Ishikawa (cell line): ENCODE results near the gene TARDBP.

Experiments
- CEBPB ChIP-seq: IDR thresholded peaks from 2 replicates; pipeline ENCODE4 v1.6.1; 2012
- CREB1 ChIP-seq: IDR thresholded peaks from 2 replicates; pipeline ENCODE4 v1.6.1; 2012; ENCODE audit warnings: low read depth
- EGR1 ChIP-seq: IDR thresholded peaks from 2 replicates; pipeline ENCODE4 v1.6.1; 2012
- EP300 ChIP-seq: IDR thresholded peaks from 2 replicates; pipeline ENCODE4 v1.6.1; 2012; ENCODE audit warnings: borderline replicate concordance
- FOXM1 ChIP-seq: IDR thresholded peaks from 2 replicates; pipeline ENCODE4 v1.6.1; 2012; ENCODE audit warnings: low read depth, borderline replicate concordance
- MAX ChIP-seq: IDR thresholded peaks from 2 replicates; pipeline ENCODE4 v1.6.1; 2012
- NFIC ChIP-seq: IDR thresholded peaks from 2 replicates; pipeline ENCODE4 v1.6.1; 2012
- RAD21 ChIP-seq: IDR thresholded peaks from 2 replicates; pipeline ENCODE4 v1.6.1; 2012; ENCODE audit warnings: low read depth
- REST ChIP-seq: IDR thresholded peaks from 2 replicates; pipeline ENCODE4 v1.6.1; 2012; ENCODE audit warnings: low read depth, mild to moderate bottlenecking
- TAF1 ChIP-seq: IDR thresholded peaks from 2 replicates; pipeline ENCODE4 v1.6.1; 2012; ENCODE audit warnings: low read depth, mild to moderate bottlenecking
- TCF12 ChIP-seq: IDR thresholded peaks from 2 replicates; pipeline ENCODE4 v1.6.1; 2012; ENCODE audit warnings: low read depth
- TEAD4 ChIP-seq: IDR thresholded peaks from 2 replicates; pipeline ENCODE4 v1.6.1; 2012
- USF1 ChIP-seq: IDR thresholded peaks from 2 replicates; pipeline ENCODE4 v1.6.1; 2012
- YY1 ChIP-seq: IDR thresholded peaks from 2 replicates; pipeline ENCODE4 v1.6.1; 2012; ENCODE audit warnings: low read depth
- ZBTB7A ChIP-seq: IDR thresholded peaks from 2 replicates; pipeline ENCODE4 v1.6.1; 2012; ENCODE audit warnings: low read depth

TARDBP gene

GRCh38 chr1:11051781-11052511 lies 39.5 kb downstream of the TARDBP start:
- TF ChIP-seq FOXM1 (no peak), TAF1 (no peak), USF1 (no peak), YY1 (no peak), EP300 (no peak), NFIC (no peak)

- no peak for TF ChIP-seq TCF12
- no peak for TF ChIP-seq ZBTB7A
- TF ChIP-seq REST, result no peak
- TF ChIP-seq RAD21, result no peak
- no peak for TF ChIP-seq EP300
- no peak for TF ChIP-seq EGR1
- TF ChIP-seq TAF1, result no peak
- no peak for TF ChIP-seq MAX
- TF ChIP-seq FOXM1, result no peak
- no peak for TF ChIP-seq USF1
- TF ChIP-seq CREB1, result no peak
- TF ChIP-seq NFIC, result no peak
- TF ChIP-seq CEBPB, result no peak
Observed at GRCh38 chr1:11052839-11053757, 40.6 kb downstream of the TARDBP start.

GRCh38 chr1:11053758-11054137 lies 41.3 kb downstream of the TARDBP start:
- TF ChIP-seq FOXM1, result no peak
- peak; percentile 90 for TF ChIP-seq REST

GRCh38 chr1:11054181-11054580 lies 41.7 kb downstream of the TARDBP start:
- TF ChIP-seq EP300, result no peak
- TF ChIP-seq CEBPB, result no peak
- TF ChIP-seq TCF12, result no peak
- no peak for TF ChIP-seq ZBTB7A
- no peak for TF ChIP-seq FOXM1
- no peak for TF ChIP-seq NFIC
- TF ChIP-seq EGR1, result no peak
- no peak for TF ChIP-seq USF1
- TF ChIP-seq REST, result no peak
- no peak for TF ChIP-seq RAD21
- TF ChIP-seq TAF1, result no peak
- TF ChIP-seq YY1, result no peak
- no peak for TF ChIP-seq TEAD4
- no peak for TF ChIP-seq MAX
- no peak for TF ChIP-seq CREB1
